Activated CD4-positive, alpha-beta T cell treated with anti-CD3 and anti-CD28 coated beads, Interleukin-10, Interleukin-2, amounts not matched to agents 100 ng/mL and 50 ng/mL, durations not matched to agents 16 hours and 8 hours (primary cell): ENCODE measurements around the gene SHISA9.
A peak's percentile ranks its signal among the peaks of the same experiment; 100 is the strongest.
"Not testable (repeated sequence)": the region's sequence is repeated elsewhere in the genome, so short reads cannot be mapped to it uniquely, and the experiment has no call there.

Source experiments
- DNase-seq: peaks from one replicate; pipeline ENCODE4 v3.0.0-alpha.2; 2020

The SHISA9 gene

GRCh38 chr16:12900599-12901203 is 697 bp upstream of the SHISA9 start:
- DNase-seq, result no peak

DNA sequence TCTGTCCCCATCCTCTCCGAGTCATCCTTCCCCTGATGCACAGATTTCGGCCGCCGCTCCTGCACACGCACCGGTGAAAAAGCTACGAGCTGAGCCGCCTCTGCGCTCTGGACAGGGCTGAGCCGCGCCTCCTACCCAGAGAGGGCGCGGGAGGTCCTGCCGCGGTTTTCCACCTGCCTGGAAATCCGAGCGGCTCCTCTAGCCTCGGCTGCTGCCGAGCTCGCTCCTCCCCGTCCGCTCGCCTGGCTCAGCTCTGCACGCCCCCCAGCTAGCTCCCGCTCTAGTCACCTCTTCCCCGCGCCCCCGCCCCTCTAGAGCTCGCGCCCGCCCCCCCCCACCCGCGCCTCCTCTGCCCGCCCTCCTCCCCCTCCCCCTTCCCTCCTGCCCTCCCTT is 198 bp upstream of the SHISA9 start:
- no peak for DNase-seq

GRCh38 chr16:12902511-12903372 is 1.3 kb downstream of the SHISA9 start:
- DNase-seq, result no peak

DNA sequence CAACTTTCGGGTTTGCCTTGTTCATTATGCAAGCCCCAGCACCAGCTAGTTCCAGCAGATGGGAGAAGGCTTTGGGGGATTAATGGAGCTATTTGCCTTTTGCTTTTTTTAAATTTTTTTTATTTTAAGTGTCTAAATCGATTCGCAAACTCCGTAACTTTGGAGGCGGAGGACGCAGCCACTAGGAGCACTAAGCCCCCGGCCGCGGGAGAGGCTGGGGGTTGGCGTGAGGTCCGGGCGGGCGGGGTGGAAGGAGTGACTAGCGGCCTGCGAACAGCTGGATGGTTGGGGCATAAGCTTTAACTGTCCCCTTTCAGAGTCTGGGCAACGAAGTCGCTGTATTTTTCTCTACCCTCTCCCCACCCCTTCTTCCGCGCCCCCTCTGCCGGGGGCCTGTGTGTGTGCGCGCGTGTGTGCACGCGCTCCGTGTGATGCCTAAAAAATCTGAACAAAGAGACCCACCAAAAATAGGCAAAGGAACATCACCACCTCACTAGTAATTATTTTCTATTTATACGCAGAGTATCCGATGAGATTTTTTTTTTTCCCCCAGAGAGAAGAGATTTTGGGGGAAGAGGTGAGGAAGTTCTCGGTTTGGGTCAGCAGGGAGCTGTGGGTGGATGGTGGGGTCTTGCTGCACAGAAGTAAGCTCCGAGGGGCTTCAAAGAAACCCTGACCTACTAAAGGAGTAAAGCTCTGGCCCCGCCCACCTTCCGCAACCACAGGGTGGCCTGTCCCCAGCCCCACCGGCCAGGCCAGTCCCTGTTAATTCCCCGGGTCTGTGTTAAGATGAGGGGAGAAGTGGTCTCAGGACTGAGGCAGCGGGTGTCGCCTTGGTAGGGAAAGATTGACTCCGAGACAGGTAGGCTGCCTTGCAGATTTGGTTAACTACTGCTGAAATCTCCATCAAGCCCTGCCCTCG is 2.3 kb downstream of the SHISA9 start:
- DNase-seq, result no peak

- DNase-seq, result peak; percentile 2
Observed at GRCh38 chr16:12904329-12904671, 2.9 kb downstream of the SHISA9 start.

DNA sequence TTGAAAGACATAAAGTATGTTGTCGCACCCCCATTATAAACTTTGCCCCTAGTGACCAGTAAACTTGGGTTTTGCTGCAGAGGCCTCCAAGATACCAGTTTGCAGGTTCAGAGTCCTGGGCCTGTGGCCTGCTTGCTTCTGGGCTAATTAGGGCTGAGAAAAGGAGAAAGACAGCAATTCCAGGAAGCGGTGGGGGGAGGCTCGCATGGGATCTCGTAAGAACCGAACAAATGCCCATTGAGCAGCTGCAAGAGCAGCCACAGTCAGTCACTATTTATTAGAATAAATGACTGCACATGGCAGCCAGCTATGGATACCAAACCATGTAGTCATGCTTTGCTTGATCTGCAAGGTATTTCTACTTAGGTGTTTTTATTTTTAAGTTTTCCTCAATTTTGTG is 4.9 kb downstream of the SHISA9 start:
- DNase-seq, result no peak

DNA sequence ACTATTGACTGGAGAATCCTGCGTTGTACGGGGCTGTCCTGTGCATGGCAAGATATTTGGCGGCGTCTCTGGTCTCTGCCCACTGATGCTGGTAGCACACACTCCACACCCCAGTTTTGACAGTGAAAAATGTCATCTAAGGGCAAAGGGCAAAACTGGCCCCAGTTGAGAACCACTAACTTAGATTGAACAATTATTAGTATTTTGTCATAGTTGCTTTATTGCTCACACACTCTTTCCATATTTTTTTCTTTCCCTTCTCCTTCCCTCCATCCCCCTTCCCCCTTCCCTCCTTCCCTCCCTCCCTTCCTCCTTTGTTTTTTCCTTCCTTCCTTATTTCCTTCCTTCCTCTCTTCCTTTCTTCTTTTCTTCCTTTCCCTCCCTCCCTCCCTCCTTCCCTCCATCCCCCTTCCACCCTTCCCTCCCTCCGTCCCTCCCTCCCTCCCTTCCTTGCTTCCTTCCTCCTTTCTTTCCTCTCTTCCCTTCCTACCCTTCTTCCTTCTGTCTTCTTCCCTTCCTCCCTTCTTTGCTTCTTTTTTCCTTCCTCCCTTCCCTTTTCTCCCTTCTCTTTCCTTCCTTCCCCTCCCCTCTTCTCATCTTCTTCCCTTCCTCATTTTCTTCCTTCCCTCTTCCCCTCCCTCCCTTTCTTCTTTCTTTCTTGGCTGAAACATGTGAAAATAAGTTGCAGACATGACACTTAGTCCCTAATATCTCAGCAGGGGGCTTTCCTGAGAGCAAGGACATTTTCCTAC is 5.5 kb downstream of the SHISA9 start:
- no peak for DNase-seq

- peak; percentile 34 for DNase-seq
Observed at GRCh38 chr16:12907670-12908233, 6.4 kb downstream of the SHISA9 start.

- no peak for DNase-seq
Observed at GRCh38 chr16:12917246-12917645, 15.8 kb downstream of the SHISA9 start.

GRCh38 chr16:12917653-12918052 is 16.3 kb downstream of the SHISA9 start:
- DNase-seq, result no peak

DNA sequence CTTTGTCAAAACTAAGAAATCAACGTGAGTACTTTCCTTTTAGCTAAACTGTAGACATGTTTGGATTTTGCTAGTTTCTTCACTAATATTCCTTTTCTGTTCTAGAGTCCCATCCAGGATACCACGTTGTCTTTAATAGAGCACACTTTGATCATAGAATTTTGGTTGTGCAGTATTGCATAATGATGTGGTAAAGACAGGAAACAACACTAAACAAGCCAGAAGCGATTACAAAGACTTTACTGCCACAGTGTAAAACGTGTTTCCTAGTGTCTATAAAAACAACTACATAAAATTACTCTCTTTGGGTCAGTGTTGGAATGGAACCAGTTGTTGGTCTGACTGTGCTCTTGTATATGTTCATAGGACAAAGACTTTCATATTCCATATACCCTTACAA is 19.3 kb downstream of the SHISA9 start:
- DNase-seq, result no peak

DNA sequence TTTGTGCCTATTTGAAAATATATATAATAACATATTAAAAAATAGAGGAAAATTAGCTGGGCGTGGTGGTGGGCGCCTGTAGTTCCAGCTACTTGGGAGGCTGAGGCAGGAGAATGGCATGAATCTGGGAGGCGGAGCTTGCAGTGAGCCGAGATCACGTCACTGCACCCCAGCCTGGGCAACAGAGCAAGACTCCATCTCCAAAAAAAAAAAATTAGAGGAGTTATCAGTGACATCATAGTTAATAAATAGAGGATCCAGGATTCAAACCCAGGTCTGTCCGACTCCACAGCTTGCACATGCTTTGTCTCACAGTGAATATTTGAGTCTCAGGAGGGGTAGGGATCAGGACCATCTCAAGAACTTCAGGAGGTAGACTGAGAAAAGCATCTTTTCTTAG is 22.2 kb downstream of the SHISA9 start:
- DNase-seq, result not testable (repeated sequence)

DNA sequence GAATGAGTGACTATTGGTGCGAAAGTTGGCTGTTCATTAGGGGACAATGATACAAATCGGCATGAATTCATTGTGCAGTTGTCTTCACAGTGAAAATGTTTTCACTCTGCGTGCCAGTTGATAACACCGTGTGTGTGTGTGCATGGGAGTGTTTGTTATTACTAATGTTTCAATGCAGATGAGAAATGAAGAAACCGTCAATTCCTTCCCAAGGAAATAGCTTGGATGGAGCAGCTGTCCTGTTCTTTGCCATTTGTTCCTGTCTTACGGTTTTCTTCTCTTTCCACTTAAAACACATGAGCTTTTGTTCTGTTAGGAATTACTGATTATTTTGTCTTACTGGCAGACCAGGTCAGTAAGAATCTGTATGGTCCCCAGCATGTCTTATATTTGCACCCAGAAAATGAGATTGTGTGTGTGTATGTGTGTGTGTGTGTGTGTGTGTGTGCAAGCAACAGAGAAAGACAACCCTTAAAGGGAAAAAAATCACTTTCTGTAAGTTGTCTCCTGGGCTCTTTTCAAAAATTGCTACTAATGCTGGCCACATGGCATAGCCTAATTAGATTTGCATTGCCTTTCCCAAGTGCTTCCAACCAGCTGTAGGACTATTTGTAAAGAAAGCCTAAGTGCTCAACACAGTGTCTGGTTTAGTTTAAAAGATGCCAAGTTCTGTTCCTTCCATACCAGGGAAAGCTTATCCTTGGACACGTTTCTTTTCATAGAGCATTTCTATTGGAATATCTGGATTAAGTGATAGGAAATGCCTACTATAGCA is 23.8 kb downstream of the SHISA9 start:
- no peak for DNase-seq

DNA sequence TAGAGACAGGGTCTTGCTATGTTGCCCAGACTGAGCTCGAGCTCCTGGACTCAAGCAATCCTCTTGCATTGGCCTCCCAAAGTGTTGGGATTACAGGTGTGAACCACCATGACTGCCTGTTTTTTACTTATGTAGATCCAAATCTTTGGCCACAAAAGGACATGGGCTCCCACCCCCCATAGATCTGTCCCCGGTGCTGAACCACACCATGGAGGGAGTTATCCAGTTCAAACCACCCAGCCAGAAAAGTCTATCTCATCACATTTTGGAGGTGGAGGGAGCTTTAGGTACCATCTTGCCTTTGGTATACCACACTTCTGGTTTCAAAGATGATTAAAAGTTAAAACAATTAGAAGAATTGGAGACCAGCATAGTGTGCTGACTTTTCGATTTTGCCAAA is 26.2 kb downstream of the SHISA9 start:
- no peak for DNase-seq

DNA sequence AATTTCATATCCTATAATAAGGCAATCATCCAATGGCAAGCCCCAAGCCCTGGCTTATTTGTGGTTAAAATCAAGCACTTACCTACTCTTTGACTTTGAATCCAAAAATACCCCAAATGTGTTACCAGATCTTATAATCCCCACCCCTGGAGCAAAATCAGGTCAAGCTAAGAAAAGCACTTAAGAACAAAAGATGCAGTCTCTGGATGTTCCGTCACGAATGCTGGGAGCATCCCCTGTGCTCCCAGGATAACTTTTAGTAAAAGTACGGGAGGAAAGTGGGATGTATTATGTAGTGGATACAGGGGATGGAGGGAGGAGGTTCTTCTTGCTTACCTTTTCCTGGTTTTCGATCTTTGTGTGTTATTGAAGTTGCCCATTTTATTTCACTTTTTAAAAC is 29.5 kb downstream of the SHISA9 start:
- no peak for DNase-seq

DNA sequence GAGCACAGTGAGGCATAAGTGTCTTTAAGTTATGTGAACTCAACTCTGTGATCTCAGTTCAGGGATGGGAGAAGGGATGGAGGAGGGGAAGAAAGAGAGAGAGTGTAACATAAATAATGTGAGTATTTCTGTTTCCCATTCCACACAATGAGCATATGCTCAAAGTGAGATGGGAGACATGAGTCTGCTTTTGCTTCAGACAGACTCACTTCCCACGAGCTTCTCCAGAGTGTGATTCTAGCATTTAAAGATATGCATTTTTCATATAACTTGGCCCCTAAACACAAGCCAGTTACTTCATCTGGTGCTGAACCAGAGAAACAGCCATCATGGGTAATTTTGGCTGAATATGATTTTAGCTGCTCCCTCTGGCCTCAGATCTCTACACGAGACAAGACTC is 35.0 kb downstream of the SHISA9 start:
- no peak for DNase-seq

GRCh38 chr16:12941896-12942295 is 40.5 kb downstream of the SHISA9 start:
- DNase-seq, result no peak

GRCh38 chr16:12942861-12943260 is 41.5 kb downstream of the SHISA9 start:
- no peak for DNase-seq

DNA sequence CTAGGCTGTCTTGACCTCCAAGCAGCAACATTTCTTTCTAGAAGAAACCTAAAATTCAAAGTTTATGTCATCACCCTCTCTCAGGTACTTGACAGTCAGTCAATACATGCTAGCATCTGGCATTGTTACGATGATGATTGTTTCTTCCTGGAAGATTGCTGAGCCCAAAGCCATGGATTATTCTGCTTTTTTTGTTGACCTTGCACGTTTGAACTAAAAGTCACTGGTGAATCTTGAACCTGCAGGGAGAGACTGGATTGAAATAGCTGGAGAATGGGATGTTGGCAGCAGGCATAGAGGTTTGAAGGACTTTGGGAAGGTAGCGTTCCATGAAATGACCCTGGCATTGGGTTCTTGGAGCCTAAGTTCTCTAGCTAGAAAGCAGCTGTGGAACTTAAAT is 42.9 kb downstream of the SHISA9 start:
- no peak for DNase-seq

GRCh38 chr16:12951392-12951791 is 50.0 kb downstream of the SHISA9 start:
- DNase-seq, result no peak

- no peak for DNase-seq
Observed at GRCh38 chr16:12951976-12952375, 50.6 kb downstream of the SHISA9 start.

DNA sequence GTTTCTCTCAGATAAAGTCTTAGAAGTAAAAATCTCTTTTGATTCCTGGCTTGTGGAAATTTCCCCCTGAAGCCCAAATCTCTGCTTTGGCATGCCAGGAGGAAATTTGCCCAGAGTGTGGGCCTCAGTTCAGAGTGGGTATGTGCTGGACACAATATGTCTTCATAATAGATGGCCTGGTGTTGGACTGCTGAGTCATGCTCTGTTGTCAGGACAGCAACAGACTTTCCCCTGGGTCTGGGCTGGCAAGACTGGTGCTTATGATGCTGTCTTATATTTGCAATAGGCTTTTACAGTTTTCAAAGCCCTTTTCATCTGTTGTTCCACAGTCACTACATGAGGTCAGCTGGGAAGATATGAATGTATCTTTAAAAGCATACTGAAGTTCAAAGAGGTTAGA is 57.0 kb downstream of the SHISA9 start:
- DNase-seq, result no peak
